HG03108 (cell line): Measurements from ENCODE around the gene RALA.

Source experiments
- ATAC-seq: cut with Tn5 transposase; IDR thresholded peaks from one replicate; pipeline ENCODE4 v1.9.1; 2021; ENCODE audit warnings: moderate library complexity; ENCODE audit not compliant: unreplicated experiment

The RALA gene

GRCh38 chr7:39609935-39610263 is 13.5 kb upstream of the RALA start:
- ATAC-seq, result no peak

DNA sequence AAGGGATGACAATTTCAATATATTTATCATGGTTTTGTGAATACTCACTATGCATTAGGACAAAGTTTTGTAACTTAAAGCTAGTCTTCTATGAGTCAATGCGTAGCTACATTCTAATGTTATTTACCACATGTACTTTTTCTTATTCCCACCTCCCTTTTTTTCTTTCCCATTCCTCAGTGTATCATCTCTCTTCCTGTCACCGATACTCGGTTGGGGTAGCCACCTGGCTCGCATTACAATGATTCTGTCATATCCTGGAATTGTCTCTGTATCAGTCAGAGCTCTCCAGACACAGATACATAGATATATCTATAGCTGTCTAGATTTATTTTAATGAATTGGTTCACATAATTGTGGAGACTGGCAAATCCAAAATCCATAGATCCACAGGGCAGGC is 9.8 kb upstream of the RALA start:
- no peak for ATAC-seq

GRCh38 chr7:39614299-39614698 is 9.1 kb upstream of the RALA start:
- no peak for ATAC-seq

GRCh38 chr7:39615350-39615975 is 7.9 kb upstream of the RALA start:
- no peak for ATAC-seq

DNA sequence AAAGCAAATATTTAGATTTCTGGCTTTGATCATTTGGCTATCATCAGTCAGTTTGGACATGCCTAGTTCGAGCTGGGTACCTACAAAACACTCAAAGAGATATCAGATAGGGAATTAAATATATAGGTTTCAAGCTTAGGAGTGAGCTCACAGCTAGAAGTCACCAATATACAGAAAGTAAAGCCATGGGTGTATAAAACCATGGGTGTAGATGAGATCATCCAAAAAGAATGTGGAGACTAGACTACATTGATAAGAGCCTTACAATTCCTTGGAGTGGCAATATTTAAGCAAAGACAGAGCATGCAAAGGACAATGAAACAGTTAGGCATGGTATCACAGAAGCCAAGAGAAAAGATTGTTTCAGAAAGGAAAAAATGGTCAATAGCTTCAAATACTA is 7.2 kb upstream of the RALA start:
- ATAC-seq, result no peak

- no peak for ATAC-seq
Observed at GRCh38 chr7:39617005-39617404, 6.4 kb upstream of the RALA start.

- ATAC-seq, result no peak
Observed at GRCh38 chr7:39618868-39619267, 4.5 kb upstream of the RALA start.

DNA sequence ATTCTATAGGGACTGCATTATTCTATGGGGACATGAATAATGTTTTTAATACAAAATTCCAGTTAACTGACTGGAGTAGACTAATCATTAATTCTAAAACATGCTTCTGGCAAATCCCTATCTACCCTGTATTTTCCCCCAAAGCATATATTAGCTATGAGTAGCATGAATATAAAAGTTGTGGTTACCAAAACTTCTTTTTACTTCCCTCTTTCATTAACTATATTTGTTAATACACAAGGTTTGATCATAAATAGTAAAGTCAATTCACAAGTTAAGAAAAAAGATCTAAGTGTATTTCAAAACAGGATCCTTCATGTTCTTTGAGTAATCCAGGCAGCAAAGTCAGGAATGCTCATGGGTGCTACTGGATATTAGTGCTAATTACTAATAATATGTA is 2.9 kb upstream of the RALA start:
- no peak for ATAC-seq

GRCh38 chr7:39621261-39621660 is 2.1 kb upstream of the RALA start:
- ATAC-seq, result no peak

GRCh38 chr7:39621784-39622411 is 1.5 kb upstream of the RALA start:
- no peak for ATAC-seq

- no peak for ATAC-seq
Observed at GRCh38 chr7:39622609-39623008, 763 bp upstream of the RALA start.

DNA sequence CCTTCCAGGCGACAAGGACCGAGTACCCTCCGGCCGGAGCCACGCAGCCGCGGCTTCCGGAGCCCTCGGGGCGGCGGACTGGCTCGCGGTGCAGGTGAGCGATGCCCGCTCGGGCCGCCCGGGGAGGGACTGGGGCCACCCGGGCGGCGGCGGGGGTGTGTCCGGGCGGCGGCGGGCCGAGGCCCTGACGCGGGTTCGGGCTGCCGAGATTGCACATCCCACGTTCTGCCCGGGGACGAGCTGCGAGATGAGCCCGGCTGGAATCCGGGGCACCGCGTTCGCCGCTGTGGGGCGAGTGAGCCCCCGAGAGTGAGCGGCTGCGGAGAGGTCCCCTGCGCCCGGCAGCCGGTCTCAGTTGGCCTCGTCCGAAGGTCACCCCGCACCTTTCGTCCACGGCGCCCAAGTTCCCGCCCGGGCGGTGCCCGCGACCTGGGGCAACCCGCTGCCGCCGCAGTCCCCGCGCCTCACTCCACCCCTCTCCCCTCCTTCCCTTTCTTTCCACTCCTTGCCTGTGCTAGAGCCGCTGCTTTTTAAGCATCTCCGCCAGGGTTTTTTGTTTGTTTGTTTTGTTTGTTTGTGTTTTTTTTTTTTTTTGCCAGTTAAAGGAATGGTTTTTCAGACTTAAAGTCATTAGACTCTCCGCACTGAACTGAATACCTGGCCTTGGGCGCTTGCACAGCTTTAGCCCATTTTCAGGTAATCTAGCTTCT is 515 bp downstream of the RALA start:
- peak; percentile 39 for ATAC-seq

DNA sequence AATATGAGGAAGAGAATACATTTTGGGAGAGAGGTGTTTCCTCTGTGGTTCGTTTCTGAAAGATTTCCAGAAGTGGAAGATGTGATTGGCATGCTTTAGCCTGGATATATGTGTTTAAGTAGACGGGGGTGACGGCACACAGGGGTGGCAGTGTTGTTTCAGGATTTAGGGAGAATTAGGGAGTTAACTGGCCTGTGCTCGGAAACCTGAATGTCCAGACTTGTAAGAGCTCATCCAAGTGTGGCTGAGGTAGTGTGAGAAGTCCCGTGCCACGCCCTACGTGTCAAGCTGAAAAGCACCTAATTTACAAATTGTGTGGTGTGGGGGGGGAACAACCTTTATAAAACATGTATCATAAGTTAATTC is 1.1 kb downstream of the RALA start:
- no peak for ATAC-seq

GRCh38 chr7:39624935-39625694 is 1.7 kb downstream of the RALA start:
- no peak for ATAC-seq

GRCh38 chr7:39631736-39632308 is 8.4 kb downstream of the RALA start:
- no peak for ATAC-seq

DNA sequence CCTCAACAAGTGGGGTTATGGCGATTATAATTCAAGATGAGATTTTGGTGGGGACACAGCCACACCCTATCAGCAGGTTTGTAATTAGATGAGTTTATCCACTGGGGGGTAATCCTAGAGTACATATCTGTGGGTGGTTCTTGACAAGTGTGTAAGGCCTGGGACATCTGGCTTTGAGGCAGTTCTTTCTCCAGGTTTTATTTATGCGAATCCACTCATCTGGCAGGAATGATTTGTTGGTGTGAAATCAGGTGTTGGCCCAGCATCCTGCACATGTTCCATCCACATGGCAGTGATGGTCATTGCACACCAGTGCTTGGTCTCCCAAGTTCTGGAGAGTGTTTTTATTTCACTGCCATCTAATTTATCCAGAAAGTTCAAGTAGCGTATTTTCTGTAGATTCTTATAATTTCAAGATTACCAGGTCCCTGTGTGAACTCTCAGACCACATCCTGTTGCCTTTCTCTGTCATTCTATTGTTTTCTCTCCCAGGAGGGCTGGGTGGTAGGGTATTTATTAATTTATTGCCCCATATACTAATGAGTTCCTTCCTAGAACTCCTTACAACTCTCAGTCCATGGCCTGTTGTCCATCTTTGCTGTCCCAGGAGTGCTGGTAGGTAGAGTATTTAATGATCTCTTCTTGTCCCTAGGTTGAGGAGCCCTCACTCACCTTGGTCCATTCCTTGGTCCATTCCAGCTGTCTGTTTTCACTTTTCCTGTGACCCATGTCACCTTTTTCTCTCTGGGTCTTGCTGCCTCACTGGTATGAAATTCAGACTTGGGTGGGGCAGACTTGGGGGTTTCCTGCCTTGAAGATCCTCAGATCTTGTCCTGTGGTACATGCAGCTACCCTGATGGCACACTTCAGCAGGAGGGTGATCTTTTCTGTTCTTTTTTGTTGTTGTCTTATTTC is 10.4 kb downstream of the RALA start:
- ATAC-seq, result peak; percentile 71

GRCh38 chr7:39634478-39634805 is 11.1 kb downstream of the RALA start:
- ATAC-seq, result no peak

- ATAC-seq, result no peak
Observed at GRCh38 chr7:39637400-39637799, 14.0 kb downstream of the RALA start.

- ATAC-seq, result no peak
Observed at GRCh38 chr7:39637963-39638485, 14.7 kb downstream of the RALA start.

GRCh38 chr7:39642896-39643295 is 19.5 kb downstream of the RALA start:
- no peak for ATAC-seq
